Left cardiac atrium (tissue), 4 donors: ENCODE results near the gene MUC21. TPM values are rescaled to one million over a fixed set of nuclear protein-coding genes. Genes with fewer than 3 reads are reported as not detected.

Source experiments
- ATAC-seq, 2 donors: fragments of 200-7000 bp; cut with Tn5 transposase; one replicate each; pipeline ENCODE4 v1.9.1; 2020; ENCODE audit warnings: mild to moderate bottlenecking in 2 of 2, moderate library complexity in 2 of 2
- DNase-seq: peaks from one replicate; pipeline ENCODE4 v3.0.0-alpha.2; 2020
- intact Hi-C, 2 donors: fragments of 100-400 bp; cut with DNase I; formaldehyde crosslinking; loops; one replicate each; pipeline versions ENCODE4 v1.14.1 to v1.15.1; 2022 to 2023
- total RNA-seq, 2 donors: library from RNA; stranded (reverse); fragmentation: NEBNext Ultra II Directional; extraction: Animal tissue kit (Norgen Biotek cat#: 25700); gene quantifications; one replicate each; pipeline ENCODE4 v1.2.1, GENCODE V29; 2021
- donor health status: DM: no; HTN: yes; CAD: no.
- donor health status: DM: no; HTN: yes; CAD: no; lungs with severe emphysema.
- donor health status: DM: yes; HTN: yes; CAD: no.
- donor health status: Dilated cardiomyopathy.

Gene MUC21
- total RNA-seq, 2 donors from 2014 or later, result not detected

DNA sequence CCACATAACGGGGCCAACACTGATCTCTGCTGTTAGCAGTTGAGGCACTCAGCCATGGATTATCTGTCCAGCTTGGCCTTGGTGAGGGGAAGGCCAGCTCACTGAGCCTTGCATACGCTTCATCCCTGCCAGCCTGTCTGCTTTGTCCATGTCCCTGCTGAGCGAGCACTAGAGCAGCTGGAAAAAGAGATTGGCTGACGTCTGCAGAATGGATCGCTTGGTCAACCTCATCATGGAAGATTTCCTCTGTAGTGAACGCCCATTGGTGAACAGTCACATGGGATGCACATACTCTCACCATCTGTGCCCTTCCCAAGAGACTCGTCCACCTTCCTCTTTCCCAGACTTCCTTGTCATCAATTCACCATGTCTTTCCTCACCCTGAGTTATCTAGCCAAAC, 53.7 kb downstream of the MUC21 start:
- DNase-seq, result no peak
- intact Hi-C loops, result no loop called here
- no peak for ATAC-seq

DNA sequence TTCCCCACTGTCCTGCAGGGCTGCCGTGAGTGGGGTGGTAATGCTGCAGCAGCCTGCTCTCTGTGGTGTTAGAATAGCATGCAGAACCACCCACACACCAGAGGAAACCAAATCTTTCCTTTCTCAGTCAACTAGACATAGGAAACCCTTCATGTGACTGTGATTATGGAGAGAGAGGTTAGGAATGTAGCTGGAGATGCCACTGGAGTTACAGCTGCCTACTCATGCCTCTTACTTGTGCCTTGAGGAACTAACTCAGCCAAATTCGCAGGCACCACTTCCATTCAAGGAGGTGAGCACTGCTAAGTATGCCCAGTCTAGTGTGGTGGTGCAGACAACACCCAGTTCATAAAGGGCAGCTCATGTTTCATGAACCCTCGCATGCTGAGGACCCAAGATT, 54.2 kb downstream of the MUC21 start:
- ATAC-seq (no peak), DNase-seq (no peak)
- intact Hi-C loops, result no loop called here

DNA sequence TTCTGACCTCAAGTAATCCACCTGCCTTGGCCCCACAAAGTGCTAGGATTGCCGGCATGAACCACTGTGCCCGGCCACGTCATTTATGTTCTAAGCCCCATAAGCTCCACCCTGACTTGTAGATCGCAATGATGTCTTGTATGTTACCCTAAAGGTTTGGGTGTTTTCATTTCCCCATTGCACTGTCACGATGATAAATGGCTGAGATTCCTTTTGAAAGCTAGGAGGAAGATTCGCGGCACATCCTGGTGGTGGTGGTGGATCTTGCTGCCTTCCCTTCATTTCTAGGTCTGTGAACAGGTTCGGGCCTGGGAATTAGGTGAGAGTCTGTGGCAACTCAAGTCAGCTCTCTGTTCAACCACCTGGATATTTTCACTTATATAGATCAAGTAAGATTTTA, 55.0 kb downstream of the MUC21 start:
- intact Hi-C loops, result no loop called here
- ATAC-seq (no peak), DNase-seq (no peak)

Other genes starting within 250 kb of the MUC21 start
- 100 to 1,000 TPM; 170 to 179 TPM for gene FLOT1, start 241.0 kb upstream of the MUC21 start, total RNA-seq
- gene IER3, start 239.2 kb upstream of the MUC21 start, total RNA-seq, result 10 to 100 TPM; 23.0 to 81.5 TPM
- gene DDR1, start 99.2 kb upstream of the MUC21 start, total RNA-seq, result 10 to 100 TPM; 58.4 to 60.2 TPM
- 10 to 100 TPM; 24.4 to 25.3 TPM for gene GTF2H4, start 75.5 kb upstream of the MUC21 start, total RNA-seq
- gene VARS2, start 69.5 kb upstream of the MUC21 start, total RNA-seq, result 10 to 100 TPM; 14.0 to 18.7 TPM
- not detected for gene SFTA2, start 51.5 kb upstream of the MUC21 start, total RNA-seq
- gene MUCL3, start 42.7 kb upstream of the MUC21 start, total RNA-seq, result not detected
- under 1 TPM in 1 of 2 donors, not detected in 1; 0.06 TPM for gene MUC22, start 26.8 kb downstream of the MUC21 start, total RNA-seq
- gene C6orf15, start 128.9 kb downstream of the MUC21 start, total RNA-seq, result not detected
- 1 to 10 TPM; 1.1 to 1.9 TPM for gene PSORS1C1, start 131.1 kb downstream of the MUC21 start, total RNA-seq
- gene CDSN, start 136.7 kb downstream of the MUC21 start, total RNA-seq, result under 1 TPM in 1 of 2 donors, not detected in 1; 0.10 TPM
- gene PSORS1C2, start 155.3 kb downstream of the MUC21 start, total RNA-seq, result not detected
- gene CCHCR1, start 174.1 kb downstream of the MUC21 start, total RNA-seq, result 10 to 100 TPM; 10.4 to 11.0 TPM
- gene TCF19, start 174.9 kb downstream of the MUC21 start, total RNA-seq, result 1 to 10 TPM; 2.2 to 8.3 TPM
- under 1 TPM; 0.71 to 0.86 TPM for gene POU5F1, start 187.0 kb downstream of the MUC21 start, total RNA-seq